Coronary artery (tissue), 2 donors: ENCODE data around the gene ABLIM2.

ENCODE experiments used
- DNase-seq: peaks from one replicate; pipeline ENCODE4 v3.0.0-alpha.2; 2017; ENCODE audit warnings: low spot score
- H3K27ac ChIP-seq, 2 donors: fragments of 200-600 bp; sonication (generic); one replicate each; pipeline ENCODE4 v1.5.1; 2016 to 2019
- H3K4me3 ChIP-seq: fragments of 200-600 bp; sonication (generic); 2 replicates; pipeline ENCODE4 v1.5.1; 2016; ENCODE audit warnings: mild to moderate bottlenecking, moderate library complexity
- CTCF ChIP-seq: fragments of 200-600 bp; sonication (generic); IDR thresholded peaks from one replicate; pipeline ENCODE4 v1.5.1; 2019; ENCODE audit warnings: antibody characterized with exemption

The ABLIM2 gene

GRCh38 chr4:8136972-8137710, 21.5 kb downstream of the ABLIM2 start:
- Histone ChIP-seq H3K27ac (no peak overlapping the region), H3K4me3 (no peak overlapping the region)
- TF ChIP-seq CTCF: no peak
- no peak for DNase-seq

GRCh38 chr4:8136529-8136928, 22.1 kb downstream of the ABLIM2 start:
- Histone ChIP-seq H3K4me3 (no peak overlapping the region), H3K27ac (no peak overlapping the region)
- TF ChIP-seq CTCF: no peak
- no peak for DNase-seq

- TF ChIP-seq CTCF: no peak
- Histone ChIP-seq H3K4me3 (no peak overlapping the region), H3K27ac (no peak overlapping the region)
- no peak for DNase-seq
These were observed 22.9 kb downstream of the ABLIM2 start for GRCh38 chr4:8135666-8136065.

- Histone ChIP-seq H3K27ac (no peak overlapping the region), H3K4me3 (no peak overlapping the region)
- no peak for DNase-seq
- TF ChIP-seq CTCF: no peak
These were observed 24.6 kb downstream of the ABLIM2 start for GRCh38 chr4:8133897-8134563.

- DNase-seq: no peak
- H3K4me3 ChIP-seq: no peak overlapping the region
- TF ChIP-seq CTCF: no peak
- no peak overlapping the region for H3K27ac ChIP-seq
These were observed 25.5 kb downstream of the ABLIM2 start for GRCh38 chr4:8132947-8133705.

GRCh38 chr4:8132400-8132799, 26.2 kb downstream of the ABLIM2 start:
- DNase-seq: no peak

More at GRCh38 chr4:8132400-8132799, 26.2 kb downstream of the ABLIM2 start:
- no peak overlapping the region for H3K27ac ChIP-seq
- TF ChIP-seq CTCF: no peak
- H3K4me3 ChIP-seq: no peak overlapping the region
